Fibroblast of the aortic adventitia (primary cell): ENCODE measurements around the gene KCNH2. TPM values are rescaled to one million over a fixed set of nuclear protein-coding genes. Genes with fewer than 3 reads are reported as not detected.

Experiments
- DNase-seq: peaks from one replicate; pipeline ENCODE4 v3.0.0-alpha.2; 2010; ENCODE audit warnings: low read depth
- H3K4me3 ChIP-seq: 2 replicates; pipeline ENCODE4 v1.5.1; 2011; ENCODE audit warnings: low read depth, mild to moderate bottlenecking, control low read depth, low read length, moderate library complexity
- total RNA-seq: library from RNA; depleted of rRNA; stranded (reverse); fragments of >200 nt; gene quantifications from 2 replicates; pipeline ENCODE4 v1.2.3, GENCODE V29; 2012; ENCODE audit warnings: low replicate concordance
- TF ChIP-seq, protein P1 (sequence below): IDR thresholded peaks from 2 replicates; pipeline ENCODE4 v1.5.1; 2011; ENCODE audit warnings: mild to moderate bottlenecking, low read length, control low read depth, inconsistent platforms; ENCODE audit not compliant: insufficient read depth

Gene KCNH2
- total RNA-seq, 1 donor = not detected

DNA sequence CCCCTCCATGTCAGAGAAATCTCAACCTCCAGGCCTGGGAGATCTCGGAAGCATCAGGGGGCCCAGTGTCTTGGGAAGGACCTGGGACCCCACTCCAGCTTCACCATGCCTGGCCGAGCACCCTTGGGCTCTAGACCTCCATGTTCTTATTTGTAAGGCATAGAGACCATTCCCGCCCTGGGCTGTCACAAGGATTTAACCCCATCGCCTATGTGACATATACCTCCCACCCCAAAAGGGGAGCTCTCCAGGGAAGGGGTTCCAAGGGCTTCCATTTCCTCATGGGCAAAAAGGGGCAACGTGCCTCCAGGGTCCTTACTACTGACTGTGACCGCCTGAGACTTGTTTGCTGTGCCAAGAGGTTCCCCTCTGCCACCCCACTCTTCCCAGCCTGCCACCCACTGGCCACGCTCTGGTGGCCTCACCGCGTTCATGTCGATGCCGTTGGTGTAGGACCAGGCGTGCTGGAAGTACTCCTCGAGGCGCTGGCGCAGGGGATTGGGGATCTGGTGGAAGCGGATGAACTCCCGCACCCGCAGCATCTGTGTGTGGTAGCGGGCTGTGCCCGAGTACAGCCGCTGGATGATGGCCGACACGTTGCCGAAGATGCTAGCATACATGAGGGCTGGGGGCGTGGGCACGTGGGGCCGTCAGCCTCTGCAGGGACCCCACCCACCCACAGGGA lies 27.5 kb downstream of the KCNH2 start:
- TF ChIP-seq, protein P1, sequence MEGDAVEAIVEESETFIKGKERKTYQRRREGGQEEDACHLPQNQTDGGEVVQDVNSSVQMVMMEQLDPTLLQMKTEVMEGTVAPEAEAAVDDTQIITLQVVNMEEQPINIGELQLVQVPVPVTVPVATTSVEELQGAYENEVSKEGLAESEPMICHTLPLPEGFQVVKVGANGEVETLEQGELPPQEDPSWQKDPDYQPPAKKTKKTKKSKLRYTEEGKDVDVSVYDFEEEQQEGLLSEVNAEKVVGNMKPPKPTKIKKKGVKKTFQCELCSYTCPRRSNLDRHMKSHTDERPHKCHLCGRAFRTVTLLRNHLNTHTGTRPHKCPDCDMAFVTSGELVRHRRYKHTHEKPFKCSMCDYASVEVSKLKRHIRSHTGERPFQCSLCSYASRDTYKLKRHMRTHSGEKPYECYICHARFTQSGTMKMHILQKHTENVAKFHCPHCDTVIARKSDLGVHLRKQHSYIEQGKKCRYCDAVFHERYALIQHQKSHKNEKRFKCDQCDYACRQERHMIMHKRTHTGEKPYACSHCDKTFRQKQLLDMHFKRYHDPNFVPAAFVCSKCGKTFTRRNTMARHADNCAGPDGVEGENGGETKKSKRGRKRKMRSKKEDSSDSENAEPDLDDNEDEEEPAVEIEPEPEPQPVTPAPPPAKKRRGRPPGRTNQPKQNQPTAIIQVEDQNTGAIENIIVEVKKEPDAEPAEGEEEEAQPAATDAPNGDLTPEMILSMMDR = no peak
- DNase-seq = no peak

DNA sequence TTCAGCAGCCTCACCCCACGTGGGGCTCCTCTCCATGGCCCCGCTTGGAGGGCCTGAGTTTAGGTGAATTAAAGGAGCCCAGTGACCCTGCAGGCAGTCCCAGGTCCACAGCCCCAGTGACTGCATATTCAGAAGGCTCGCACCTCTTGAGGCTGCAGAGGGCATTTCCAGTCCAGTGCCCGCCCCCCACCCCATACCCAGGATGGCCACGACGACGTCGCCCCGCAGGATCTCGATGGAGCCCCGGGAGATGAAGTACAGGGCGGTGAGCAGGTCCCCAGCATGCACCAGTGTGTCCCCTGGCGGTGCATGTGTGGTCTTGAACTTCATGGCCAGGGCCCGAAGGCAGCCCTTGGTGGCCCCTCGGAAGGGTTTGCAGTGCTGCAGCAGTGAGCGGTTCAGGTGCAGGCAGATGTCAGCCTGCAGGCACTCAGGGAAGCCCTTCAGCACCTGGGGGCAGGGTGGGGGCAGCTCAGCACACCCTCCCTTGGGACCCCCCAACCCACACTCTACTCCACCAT lies 28.1 kb downstream of the KCNH2 start:
- DNase-seq = no peak
- no peak overlapping the region for H3K4me3 ChIP-seq
- TF ChIP-seq, protein P1 = no peak

More for the DNA sequence above, 27.5 kb downstream of the KCNH2 start:
- H3K4me3 ChIP-seq = no peak overlapping the region

DNA sequence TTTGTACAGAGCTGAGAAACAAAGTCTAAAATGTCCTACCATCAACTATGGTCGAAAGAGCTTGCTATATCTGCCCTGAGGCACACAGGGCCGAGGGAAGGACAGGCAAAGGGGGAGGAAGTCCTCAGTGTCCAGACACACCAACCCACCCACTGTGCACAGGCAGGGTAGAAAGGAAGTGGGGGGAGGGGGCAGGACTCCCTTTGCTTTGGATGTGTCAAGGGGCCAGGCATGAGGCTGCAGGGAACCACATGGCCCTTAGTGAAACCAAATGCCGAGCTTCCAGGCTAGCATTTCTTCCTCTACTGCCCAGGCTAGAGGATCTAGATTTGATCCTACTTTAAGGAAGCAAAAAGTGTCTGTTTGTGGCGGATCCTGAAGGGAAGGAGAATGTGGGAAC lies 28.6 kb downstream of the KCNH2 start:
- DNase-seq = no peak
- no peak overlapping the region for H3K4me3 ChIP-seq
- TF ChIP-seq, protein P1 = no peak

DNA sequence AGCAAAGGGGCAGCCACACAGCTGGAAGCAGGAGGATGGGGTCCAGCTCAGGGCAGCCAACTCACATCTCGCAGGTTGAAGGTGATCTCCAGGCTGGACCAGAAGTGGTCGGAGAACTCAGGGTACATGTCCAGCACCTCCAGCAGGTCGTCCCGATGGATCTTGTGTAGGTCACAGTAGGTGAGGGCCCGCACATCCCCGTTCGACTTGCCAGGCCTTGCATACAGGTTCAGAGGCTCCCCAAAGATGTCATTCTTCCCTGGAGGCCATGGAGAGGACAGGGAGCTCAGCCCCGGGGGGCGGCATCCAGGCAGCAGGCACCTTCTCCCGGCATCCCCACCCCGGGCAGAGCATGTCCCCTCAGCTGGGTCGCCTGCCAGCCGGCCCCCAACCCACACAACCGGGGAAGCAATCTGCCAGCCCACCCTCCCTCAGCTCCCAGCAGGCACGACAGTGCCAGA lies 29.3 kb downstream of the KCNH2 start:
- H3K4me3 ChIP-seq = no peak overlapping the region
- DNase-seq = no peak
- TF ChIP-seq, protein P1 = no peak

DNA sequence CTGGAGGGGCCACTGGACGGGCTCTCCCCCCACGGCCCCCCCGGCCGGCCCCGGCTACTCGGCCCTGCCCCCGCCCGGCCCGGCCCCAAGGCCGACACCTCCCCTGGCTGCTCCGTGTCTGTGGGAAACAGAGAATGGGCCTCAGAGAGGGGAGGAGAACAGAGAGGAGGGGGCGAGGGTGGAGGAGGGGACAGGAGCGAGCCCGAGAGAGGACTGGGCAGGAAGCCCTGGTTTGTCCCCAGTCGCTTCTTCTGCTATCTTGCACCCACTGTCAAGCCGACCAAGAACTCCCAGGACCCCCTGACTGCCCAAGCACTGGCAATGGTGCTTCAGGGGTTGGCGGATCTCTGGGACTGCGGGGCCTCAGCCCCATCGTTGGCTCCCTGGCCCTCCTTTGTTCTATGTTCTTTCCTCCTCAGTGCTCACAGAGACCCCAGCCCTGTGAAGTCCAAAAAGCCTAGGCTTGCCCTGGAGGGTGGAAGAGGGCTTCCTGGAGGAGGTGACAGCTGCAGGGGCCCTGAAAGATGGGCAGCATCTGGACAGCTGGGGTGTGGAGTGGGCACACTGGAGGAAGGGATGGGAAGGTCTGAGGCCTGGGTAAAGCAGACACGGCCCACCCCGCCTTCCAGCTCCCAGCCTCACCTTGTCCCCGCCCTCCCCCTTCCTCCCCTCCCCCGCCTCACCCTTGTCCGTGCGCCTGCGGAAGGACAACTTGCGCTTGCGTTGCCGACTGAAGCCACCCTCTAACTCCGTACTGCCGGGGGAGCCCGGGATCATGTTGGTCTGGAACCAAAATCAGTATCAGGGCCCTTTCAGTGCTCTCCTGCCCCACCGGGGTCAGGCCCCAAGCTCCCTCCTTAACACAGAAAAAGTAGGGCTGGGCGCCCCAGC lies 30.1 kb downstream of the KCNH2 start:
- no peak for DNase-seq

DNA sequence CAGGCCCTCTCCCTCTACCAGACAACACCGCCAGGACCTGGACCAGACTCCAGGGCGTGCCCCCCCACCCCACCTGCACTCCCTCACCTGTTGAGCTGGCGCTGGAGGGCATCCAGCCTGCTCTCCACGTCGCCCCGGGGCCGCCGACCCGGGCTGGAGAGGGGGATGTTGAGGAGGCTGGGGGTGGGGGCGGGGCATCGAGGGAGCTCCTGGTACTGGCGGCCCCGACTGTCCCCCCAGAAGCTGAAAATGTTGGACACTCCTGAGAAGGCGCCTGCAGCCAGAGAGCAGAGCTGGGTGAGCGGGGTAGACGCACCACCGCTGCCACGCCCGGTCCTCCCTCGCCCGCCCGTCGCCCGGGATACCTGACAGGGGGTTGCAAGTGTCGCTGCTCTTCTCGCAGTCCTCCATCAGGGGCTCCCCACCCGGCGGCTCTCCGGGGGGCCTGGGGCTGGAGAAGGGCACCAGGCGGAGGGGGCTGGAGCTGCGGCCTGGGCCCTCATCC lies 30.8 kb downstream of the KCNH2 start:
- no peak overlapping the region for H3K4me3 ChIP-seq
- no peak for DNase-seq
- TF ChIP-seq, protein P1 = no peak

More for the DNA sequence above, 30.1 kb downstream of the KCNH2 start:
- no peak overlapping the region for H3K4me3 ChIP-seq
- TF ChIP-seq, protein P1 = no peak
